Calu3 (cell line): ENCODE data around the gene MTUS2. TPM values are rescaled to one million over a fixed set of nuclear protein-coding genes. Genes with fewer than 3 reads are reported as not detected.

ENCODE experiments used
- BruUV-seq: library from RNA; stranded (reverse); fragments of 400-500 nt; replicated peaks from 2 replicates; lab custom pipeline; 2021; lab: Mats Ljungman, UMichigan
- CTCF ChIA-PET: fragments of 300-600 bp; sonication (Branson Sonifier 250); formaldehyde crosslinking; loops from one replicate; lab custom pipeline; 2022; ENCODE audit warnings: antibody characterized with exemption; lab: Charles Lee
- DNase-seq: peaks from one replicate; pipeline ENCODE4 v3.0.0; 2022
- H3K27ac Mint-ChIP-seq: one replicate; pipeline ENCODE4 v1.8.0; 2022; ENCODE audit warnings: mixed read lengths; ENCODE audit not compliant: unreplicated experiment
- H3K27me3 Mint-ChIP-seq: one replicate; pipeline ENCODE4 v1.8.0; 2022; ENCODE audit warnings: mixed read lengths; ENCODE audit not compliant: unreplicated experiment
- H3K36me3 Mint-ChIP-seq: one replicate; pipeline ENCODE4 v1.8.0; 2022; ENCODE audit warnings: mild to moderate bottlenecking, moderate library complexity, mixed read lengths; ENCODE audit not compliant: insufficient read depth, unreplicated experiment
- H3K4me1 Mint-ChIP-seq: one replicate; pipeline ENCODE4 v1.8.0; 2022; ENCODE audit warnings: mild to moderate bottlenecking, low read depth, mixed read lengths; ENCODE audit not compliant: unreplicated experiment
- H3K4me3 Mint-ChIP-seq: one replicate; pipeline ENCODE4 v1.8.0; 2022; ENCODE audit warnings: mild to moderate bottlenecking, low read depth, moderate library complexity, mixed read lengths; ENCODE audit not compliant: unreplicated experiment
- H3K9me3 Mint-ChIP-seq: one replicate; pipeline ENCODE4 v1.8.0; 2022; ENCODE audit warnings: low read depth, mixed read lengths; ENCODE audit not compliant: unreplicated experiment
- intact Hi-C: fragments of 100-400 bp; cut with micrococcal nuclease; formaldehyde crosslinking; loops from one replicate; pipeline ENCODE4 v1.10.0; 2022; ENCODE audit not compliant: unreplicated experiment
- total RNA-seq: library from RNA; stranded (reverse); gene quantifications from 2 replicates; pipeline ENCODE4 v1.2.3, GENCODE V29; 2022
- TF ChIP-seq, protein P1 (sequence below): fragments of 200-600 bp; IDR thresholded peaks from one replicate; pipeline ENCODE4 v1.8.0; 2022; ENCODE audit warnings: antibody characterized with exemption; ENCODE audit not compliant: unreplicated experiment

The MTUS2 gene
- total RNA-seq, 1 experiment from 2014 or later, result not detected

DNA sequence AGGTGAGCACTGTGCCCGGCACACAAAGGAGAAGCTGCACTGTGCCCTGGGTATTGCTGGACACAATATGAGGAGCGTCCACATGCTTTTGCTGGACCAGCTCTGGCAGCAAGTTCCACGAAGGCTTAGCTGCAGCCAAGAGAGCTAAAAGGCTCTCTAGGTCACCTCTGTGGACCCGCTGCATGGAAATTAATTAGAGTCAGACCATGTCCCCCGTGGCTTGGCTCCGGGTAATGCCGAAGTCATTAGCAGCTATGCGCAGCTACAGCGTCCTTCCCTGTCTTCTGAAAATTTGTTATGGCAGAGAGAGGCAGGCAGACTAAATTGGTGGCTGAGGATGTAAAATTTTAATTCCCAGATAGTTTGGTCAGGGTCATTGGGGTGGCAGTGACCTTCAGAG is 503.8 kb downstream of the MTUS2 start:
- H3K4me3 Mint-ChIP-seq, result no peak overlapping the region
- H3K36me3 Mint-ChIP-seq, result no peaks in the 10 kb centered on the region
- no peak overlapping the region for H3K27ac Mint-ChIP-seq
- H3K9me3 Mint-ChIP-seq, result peaks cover 2% of the 10 kb centered on the region
- TF ChIP-seq, protein P1, sequence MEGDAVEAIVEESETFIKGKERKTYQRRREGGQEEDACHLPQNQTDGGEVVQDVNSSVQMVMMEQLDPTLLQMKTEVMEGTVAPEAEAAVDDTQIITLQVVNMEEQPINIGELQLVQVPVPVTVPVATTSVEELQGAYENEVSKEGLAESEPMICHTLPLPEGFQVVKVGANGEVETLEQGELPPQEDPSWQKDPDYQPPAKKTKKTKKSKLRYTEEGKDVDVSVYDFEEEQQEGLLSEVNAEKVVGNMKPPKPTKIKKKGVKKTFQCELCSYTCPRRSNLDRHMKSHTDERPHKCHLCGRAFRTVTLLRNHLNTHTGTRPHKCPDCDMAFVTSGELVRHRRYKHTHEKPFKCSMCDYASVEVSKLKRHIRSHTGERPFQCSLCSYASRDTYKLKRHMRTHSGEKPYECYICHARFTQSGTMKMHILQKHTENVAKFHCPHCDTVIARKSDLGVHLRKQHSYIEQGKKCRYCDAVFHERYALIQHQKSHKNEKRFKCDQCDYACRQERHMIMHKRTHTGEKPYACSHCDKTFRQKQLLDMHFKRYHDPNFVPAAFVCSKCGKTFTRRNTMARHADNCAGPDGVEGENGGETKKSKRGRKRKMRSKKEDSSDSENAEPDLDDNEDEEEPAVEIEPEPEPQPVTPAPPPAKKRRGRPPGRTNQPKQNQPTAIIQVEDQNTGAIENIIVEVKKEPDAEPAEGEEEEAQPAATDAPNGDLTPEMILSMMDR, result no peak
- no peaks in the 10 kb centered on the region for H3K4me1 Mint-ChIP-seq
- intact Hi-C loops, result no loop called here
- BruUV-seq, result no TSS peak
- H3K27me3 Mint-ChIP-seq, result no peaks in the 10 kb centered on the region
- CTCF ChIA-PET, result no interaction called here
- no peak for DNase-seq

DNA sequence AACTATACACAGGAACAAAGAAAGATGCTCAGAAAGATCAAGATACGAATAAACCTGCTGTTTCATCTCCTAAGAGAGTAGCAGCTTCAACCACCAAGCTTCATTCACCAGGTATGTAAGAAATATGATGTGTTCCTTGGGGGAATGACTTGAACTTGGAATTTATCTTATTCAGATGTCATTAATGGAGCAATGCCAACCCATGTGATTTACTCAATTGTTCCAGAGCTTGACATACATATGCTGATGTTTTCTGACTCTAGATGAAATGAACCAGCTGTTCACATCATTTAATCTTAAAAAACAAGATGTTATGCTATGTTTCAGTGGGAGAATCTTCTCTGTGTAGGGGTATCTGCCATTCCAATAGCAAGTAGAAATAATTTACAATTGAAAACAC is 504.5 kb downstream of the MTUS2 start:
- BruUV-seq, result no TSS peak
- no peaks in the 10 kb centered on the region for H3K27me3 Mint-ChIP-seq
- no peak for DNase-seq
- H3K4me3 Mint-ChIP-seq, result no peak overlapping the region
- H3K9me3 Mint-ChIP-seq, result peaks cover 2% of the 10 kb centered on the region
- no peak overlapping the region for H3K27ac Mint-ChIP-seq
- CTCF ChIA-PET, result no interaction called here
- no peaks in the 10 kb centered on the region for H3K4me1 Mint-ChIP-seq
- intact Hi-C loops, result no loop called here
- H3K36me3 Mint-ChIP-seq, result no peaks in the 10 kb centered on the region
- TF ChIP-seq, protein P1, result no peak

DNA sequence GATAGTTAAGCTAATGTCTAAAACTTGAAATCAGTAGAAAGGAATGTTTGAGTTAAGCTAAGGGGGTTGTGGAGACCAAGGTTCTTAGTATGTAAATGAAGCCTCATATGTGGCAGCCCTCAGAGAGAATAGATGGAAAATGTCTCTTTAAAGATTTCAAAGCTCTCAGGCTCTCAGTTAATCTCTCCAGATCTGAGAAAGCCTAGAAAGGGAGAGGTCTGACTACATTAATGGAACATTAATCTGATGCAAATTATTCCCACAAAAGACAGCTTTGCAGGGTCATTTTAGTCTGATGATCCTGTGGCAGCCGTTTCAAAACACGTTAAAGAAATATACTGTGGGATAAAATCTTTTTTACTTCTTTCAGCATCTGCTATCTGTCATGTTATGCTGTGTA is 508.4 kb downstream of the MTUS2 start:
- H3K27ac Mint-ChIP-seq, result no peak overlapping the region
- intact Hi-C loops, result no loop called here
- CTCF ChIA-PET, result interaction anchor here (0.6 kb wide), 1 partner anchor 530 kb away, joined by 3 read pairs; no protein-coding TSS in a partner anchor

DNA sequence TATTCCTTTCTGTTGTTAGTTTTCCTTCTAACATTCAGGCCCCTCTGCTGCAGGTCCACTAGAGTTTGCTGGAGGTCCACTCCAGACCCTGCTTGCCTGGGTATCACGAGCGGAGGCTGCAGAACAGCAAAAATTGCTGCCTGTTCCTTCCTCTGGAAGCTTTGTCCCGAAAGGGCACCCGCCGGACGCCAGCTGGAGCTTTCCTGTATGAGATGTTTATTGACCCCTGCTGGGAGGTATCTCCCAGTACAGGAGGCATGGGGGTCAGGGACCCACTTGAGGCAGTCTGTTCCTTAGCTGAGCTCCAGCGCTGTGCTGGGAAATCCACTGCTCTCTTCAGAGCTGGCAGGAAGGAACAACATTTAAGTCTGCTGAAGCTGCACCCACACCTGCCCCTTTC is 516.2 kb downstream of the MTUS2 start:
- CTCF ChIA-PET, result no interaction called here
- Mint-ChIP-seq H3K27ac (no peak overlapping the region), H3K4me3 (no peak overlapping the region), H3K36me3 (no peaks in the 10 kb centered on the region), H3K9me3 (peaks cover 10% of the 10 kb centered on the region), H3K4me1 (no peaks in the 10 kb centered on the region), H3K27me3 (no peaks in the 10 kb centered on the region)
- TF ChIP-seq, protein P1, result no peak
- no peak for DNase-seq
- intact Hi-C loops, result no loop called here
- no TSS peak for BruUV-seq

More for the DNA sequence above, 508.4 kb downstream of the MTUS2 start:
- no TSS peak for BruUV-seq
- Mint-ChIP-seq H3K36me3 (no peaks in the 10 kb centered on the region), H3K4me3 (no peak overlapping the region), H3K9me3 (peaks cover 9% of the 10 kb centered on the region), H3K4me1 (no peaks in the 10 kb centered on the region), H3K27me3 (no peaks in the 10 kb centered on the region)
- no peak for DNase-seq
- TF ChIP-seq, protein P1, result no peak
